T-helper 1 cell treated with Interleukin-12 subunit alpha and Interleukin-12 subunit beta and Interleukin-4 antibody, amounts not matched to agents 30 ng/mL and 1 ng/mL, for 36 hours (primary cell): ENCODE measurements around the gene ARHGEF16. TPM values are rescaled to one million over a fixed set of nuclear protein-coding genes. Genes with fewer than 3 reads are reported as not detected.

Experiments
- intact Hi-C: fragments of 100-400 bp; cut with micrococcal nuclease; formaldehyde crosslinking; loops from one replicate; pipeline ENCODE4 v1.15.1; 2024
- total RNA-seq: library from RNA; stranded (reverse); gene quantifications from 2 replicates; pipeline ENCODE4 v1.2.3, GENCODE V29; 2022

ARHGEF16 gene
- total RNA-seq, 1 donor from 2014 or later, result not detected

- intact Hi-C loops, result no loop called here
Observed at GRCh38 chr1:3515774-3516480, 61.5 kb downstream of the ARHGEF16 start.

DNA sequence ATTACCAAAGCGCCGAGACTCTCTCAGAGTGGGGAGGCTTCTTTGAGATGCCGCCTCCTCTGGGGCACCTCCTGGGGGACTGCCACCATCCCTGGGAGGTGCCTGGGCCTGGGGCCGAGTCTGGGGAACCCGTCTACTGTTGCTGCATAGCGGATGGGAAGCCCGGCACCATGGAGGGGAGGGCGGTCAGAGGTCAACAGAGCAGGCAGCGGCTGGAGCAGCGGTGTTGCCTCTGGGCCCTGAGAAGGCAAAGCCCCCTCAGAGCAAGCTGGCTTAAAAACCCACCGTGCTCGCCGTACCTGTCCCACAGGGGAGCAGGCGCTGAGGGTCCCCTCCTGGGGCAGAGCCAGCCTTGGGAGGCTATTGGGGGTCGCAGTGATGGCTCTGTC, 62.0 kb downstream of the ARHGEF16 start:
- intact Hi-C loops, result no loop called here

DNA sequence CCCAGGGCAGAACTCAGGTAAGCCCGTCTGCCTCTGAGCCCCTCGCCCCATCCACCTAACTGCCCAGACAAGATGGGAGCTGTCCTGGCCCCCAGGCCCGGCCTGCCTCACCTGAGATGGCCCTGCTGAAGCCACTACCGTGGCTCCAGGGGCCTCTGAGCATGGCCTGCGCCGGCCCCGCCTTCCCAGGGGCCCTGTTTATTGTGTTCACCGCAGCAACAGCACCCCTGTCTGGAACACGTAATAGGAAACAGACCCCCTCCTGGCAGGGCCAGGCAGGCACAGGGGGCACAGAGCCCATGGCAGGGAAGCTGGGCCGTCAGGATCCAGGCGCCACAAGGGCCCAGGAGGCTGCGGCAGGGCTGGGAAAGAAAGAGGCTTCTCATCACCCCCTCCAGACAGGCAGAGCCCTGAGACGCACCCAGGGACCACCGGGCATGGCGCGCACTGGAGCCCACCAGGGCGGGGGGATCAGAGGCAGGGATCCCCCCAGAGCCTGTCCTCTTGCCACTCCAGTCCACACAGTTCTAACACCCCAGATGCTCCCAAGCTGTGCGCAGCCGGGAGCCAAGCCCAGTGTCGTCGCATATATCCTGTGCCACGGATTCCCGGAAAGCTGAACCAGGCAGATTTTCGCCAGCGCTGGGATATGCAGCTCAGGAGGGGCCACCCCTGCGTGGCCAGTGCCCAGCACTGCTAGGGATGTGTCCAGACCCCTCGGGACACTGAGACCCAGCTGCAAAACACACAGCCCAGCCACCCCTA, 62.6 kb downstream of the ARHGEF16 start:
- intact Hi-C loops, result no loop called here

DNA sequence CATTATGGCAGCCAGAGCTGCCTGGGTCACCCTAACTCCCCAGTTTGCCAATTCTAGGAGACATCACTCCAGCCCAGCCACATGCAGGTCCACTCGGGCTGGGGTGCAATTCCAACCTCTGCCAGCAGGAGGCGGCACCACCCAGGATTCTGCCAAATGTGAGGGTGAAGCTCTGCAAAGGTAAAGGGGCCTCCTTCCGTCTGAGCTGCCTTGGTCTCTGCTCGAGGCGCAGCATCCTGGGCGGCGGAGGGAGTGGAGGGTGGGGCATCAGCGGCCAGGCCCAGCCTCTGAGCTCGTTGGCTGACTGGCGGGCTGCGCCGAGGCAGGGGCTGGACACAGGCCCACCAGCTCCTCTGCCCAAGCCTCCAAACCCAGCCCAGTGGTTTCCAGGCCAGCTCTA, 63.8 kb downstream of the ARHGEF16 start:
- intact Hi-C loops, result no loop called here

DNA sequence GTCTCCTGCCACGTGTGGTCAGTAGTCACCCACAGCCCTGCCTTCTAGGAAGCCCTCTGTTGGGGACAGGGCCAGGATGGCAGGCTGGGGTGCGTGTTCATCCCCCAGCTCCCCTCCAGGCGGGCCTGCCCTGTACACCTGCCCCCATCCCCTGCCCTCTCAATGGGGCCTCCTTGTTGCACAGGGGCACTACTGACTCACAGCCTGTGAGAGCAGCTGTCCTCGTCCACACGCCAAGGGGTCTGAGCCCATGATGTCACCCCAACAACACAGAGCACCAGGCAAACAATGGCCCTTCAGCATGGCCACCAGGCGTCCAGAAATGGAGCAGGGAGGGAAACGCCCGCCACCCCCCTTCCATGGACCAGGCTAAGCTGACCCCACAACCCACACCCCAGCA, 64.3 kb downstream of the ARHGEF16 start:
- intact Hi-C loops, result no loop called here

GRCh38 chr1:3519301-3519885, 64.9 kb downstream of the ARHGEF16 start:
- intact Hi-C loops, result no loop called here

- intact Hi-C loops, result no loop called here
Observed at GRCh38 chr1:3520419-3521378, 66.2 kb downstream of the ARHGEF16 start.

DNA sequence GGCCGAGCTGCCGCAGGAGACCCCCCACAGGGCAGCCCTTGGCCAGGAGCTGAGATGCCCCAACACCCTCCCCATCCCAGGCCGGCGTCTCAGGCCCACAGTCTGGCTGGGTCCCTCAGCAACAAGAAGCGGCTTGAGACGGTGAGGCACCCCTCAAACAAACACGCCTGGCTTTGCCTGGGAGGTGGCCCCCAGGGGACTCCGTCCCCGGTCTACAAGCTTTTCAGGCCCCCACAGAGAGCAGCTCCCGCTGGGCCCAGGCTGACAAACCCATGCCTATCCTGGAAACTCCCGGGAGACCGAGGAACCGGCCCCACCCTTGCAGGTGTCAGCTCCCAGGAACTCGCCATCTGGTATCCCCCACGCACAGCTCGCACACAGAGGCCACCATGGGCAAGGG, 67.0 kb downstream of the ARHGEF16 start:
- intact Hi-C loops, result no loop called here

GRCh38 chr1:3522112-3522511, 67.6 kb downstream of the ARHGEF16 start:
- intact Hi-C loops, result no loop called here

DNA sequence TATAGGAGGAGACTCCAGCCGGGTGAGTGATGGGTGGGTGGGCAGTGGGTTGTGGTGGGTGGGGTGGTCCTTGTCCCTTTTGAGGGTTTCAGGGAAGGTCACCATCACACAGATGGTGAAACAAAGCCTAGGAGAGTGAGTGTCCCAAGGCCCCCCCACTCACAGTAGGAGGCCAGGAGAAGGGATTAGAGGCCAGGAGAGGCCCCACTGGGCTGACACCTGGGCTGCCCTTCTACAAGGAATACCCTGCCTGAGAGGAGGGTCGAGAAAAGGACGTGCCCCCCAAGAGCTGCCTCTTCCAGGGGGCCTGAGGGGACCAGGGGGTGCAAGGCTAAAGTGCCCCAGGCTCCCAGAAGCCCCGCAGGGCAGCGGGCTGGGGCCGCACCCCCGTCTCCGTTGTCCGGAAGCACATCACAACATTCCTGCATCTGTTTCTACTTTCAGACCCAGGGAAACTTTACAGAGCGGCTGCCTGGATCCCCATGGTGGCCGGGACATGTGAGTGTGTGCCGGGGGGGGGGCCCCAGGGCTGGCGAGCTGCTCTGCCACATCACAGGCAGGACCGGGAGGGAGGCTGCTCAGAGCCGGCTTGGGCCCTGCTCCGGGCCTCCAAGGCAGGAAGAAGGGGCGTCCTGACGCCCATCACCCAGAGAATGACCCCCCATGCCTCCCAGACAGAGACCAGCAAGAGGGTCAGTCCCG, 68.2 kb downstream of the ARHGEF16 start:
- intact Hi-C loops, result no loop called here

DNA sequence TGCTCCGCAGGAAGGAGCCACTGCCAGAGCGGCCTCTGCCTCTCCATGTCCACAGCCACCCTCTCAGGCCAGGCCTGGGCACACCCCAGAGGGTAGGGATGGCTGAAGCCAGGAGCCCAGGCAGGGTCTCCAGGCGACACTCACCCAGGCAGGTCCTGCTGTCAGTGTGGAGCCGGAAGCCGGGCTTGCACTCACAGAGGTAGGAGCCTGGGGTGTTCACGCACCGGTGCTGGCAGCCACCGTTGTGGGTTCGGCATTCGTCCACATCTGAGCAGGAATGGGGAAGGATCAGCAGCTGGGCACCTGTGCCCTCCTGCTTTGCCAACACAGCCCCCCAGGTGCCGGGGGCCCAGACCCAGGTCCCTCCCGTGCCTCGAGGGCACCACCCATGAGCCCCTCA, 69.5 kb downstream of the ARHGEF16 start:
- intact Hi-C loops, result no loop called here

DNA sequence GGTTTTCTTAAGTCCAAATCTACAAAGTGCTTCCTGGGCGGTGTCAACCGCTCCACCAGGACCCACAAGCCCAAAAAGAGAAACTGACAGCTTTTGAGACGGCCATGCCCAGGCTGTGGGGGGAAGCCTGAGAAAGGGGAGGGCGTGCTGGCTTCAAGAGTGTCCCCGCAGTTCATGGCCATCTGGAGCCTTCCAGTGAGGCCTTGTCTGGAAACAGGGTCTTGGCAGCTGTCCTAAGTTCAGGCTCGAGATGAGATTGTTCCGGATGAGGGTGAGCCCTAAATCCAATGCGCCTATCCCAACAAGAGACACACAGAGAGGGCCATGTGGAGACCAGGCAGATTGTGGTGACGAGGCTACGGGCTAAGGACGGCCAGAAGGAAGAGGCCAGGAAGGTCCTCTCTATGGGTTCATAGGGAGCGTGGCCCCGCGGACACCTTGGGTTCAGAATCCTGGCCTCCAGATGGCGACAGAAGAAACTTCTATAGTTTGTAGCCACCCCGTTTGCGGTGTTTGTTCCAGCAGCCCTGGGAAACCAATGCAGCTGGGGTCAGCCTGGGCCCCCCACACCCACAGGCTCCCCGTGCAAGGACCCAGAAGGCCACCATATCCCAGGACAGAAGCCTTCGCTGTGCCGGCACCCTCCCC, 70.2 kb downstream of the ARHGEF16 start:
- intact Hi-C loops, result no loop called here

DNA sequence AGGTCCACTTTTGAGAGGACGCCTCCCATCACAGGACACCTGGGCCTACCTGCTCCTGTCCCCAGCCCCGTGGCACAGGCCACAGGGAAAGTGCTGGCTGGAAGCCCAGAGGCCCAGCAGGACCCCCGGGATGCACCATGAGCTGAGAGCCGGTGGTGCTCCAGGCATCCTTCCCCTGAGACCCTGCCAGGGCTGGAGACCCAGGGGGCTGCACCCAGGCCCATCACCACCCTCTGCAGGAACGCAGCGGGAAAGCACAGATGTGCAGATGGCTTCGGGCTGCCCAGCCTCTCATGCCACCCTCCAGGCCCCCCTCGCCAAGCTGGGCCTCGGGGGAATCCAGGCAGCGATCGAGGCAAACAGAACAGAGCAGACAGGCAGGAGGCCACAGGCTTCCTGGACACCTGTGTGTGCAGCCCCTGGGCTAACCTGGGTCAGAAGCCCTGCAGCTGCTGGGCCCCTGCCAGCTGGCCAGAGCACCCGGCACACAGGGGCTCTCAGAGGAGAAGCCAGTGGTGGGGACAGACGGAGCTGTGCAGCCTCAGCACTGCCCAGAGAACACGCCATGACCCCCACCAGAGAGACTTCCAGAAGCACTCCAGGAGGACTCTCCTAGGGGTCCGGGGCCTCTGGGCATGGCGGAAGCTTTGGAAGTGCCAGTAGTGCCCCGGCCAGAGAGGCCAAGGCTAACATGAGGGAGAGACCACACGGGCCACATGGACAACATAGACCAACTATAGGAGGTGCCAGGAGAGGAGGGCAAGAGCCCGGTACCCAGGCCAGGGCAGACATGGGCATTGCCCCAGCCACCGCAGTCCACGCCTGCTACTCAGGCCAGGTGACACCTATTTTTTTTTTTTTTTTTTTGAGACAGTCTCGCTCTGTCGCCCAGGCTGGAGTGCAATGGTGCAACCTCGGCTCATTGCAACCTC, 71.4 kb downstream of the ARHGEF16 start:
- intact Hi-C loops, result no loop called here

GRCh38 chr1:3527774-3528173, 73.3 kb downstream of the ARHGEF16 start:
- intact Hi-C loops, result no loop called here

GRCh38 chr1:3529099-3529729, 74.7 kb downstream of the ARHGEF16 start:
- intact Hi-C loops, result no loop called here

- intact Hi-C loops, result loop anchor here (2.0 to 10.0 kb wide), 3 partner anchors 40 to 886 kb away; partner anchors contain the start of gene C1orf174
Observed at GRCh38 chr1:3530086-3530925, 75.8 kb downstream of the ARHGEF16 start.
